NT2/D1 (cell line): ENCODE results near the gene TNFRSF8.

Source experiments
- SUZ12 ChIP-seq: IDR thresholded peaks from 2 replicates; pipeline ENCODE4 v1.6.1; 2011; ENCODE audit not compliant: insufficient read length, insufficient read depth; ENCODE audit errors: extremely low read depth
- YY1 ChIP-seq: IDR thresholded peaks from 2 replicates; pipeline ENCODE4 v1.6.1; 2011; ENCODE audit not compliant: insufficient read length, insufficient read depth
- ZNF274 ChIP-seq: IDR thresholded peaks from 2 replicates; pipeline ENCODE4 v1.6.1; 2011; ENCODE audit warnings: mild to moderate bottlenecking, low read depth, low read length

DNA sequence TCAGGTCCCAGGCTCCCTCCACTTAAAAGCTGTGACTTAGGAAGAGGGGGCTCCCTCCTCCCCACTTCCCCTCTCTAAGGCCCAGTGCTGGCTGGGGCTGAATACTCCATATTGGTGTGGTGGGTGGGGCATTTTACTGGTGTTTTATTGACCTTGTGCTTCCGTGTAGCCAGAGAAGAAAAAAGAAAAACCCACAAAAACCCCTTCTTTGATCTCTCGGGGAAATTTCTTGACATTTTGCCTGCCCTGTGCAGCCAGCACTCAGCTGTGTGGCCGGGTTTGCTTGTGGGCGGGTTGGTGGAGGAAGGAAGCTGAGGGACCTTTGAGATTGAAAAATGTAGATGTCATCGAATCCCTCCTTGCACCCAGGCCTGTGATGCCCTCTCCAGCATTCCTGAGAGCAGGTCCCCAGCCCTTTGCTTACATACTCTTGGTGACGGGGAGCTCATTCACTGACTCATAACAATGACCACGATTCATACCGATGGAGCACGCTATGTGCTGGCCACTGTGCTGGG, 24.8 kb downstream of the TNFRSF8 start:
- TF ChIP-seq YY1 (no peak), ZNF274 (no peak), SUZ12 (no peak)
